Right renal pelvis (tissue), 4 donors: Measurements from ENCODE around the gene PPFIA1. TPM values are rescaled to one million over a fixed set of nuclear protein-coding genes. Genes with fewer than 3 reads are reported as not detected.
"Not testable (repeated sequence)": the region's sequence is repeated elsewhere in the genome, so short reads cannot be mapped to it uniquely, and the experiment has no call there.

ENCODE experiments used
- DNase-seq, 4 donors: peaks; one replicate each; pipeline ENCODE4 v3.0.0-alpha.2; 2013; ENCODE audit warnings: low read depth in 4 of 4, low spot score in 3 of 4, missing footprints in 1 of 4
- polyA plus RNA-seq, 4 donors: library from polyadenylated mRNA; unstranded; fragments of 120-200 nt; gene quantifications; one replicate each; pipeline ENCODE4 v1.2.1, GENCODE V29; 2013; ENCODE audit not compliant: insufficient read length in 4 of 4

Gene PPFIA1
- polyA plus RNA-seq, 4 donors = 44.3 to 52.5 (median 49.2) TPM

DNA sequence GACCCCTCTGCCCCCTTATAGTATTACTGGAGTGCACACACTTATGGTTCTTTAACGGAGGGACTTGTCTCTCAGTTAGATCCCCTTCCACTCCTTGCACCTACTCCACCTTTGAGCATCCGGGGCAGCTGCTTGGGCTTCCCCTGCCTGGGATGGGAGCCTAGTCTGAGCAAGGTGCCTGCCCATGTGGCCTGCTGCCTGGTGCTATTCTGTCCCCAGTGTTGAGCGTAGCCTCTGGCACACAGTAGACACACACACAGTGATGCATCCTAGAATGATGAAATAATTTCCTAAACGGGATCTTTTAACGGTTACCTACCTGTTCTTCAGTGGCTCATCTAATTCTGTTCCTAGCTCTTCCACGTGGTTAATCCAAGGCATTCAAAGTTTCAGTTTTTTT lies 22.4 kb downstream of the PPFIA1 start:
- DNase-seq = no peak

DNA sequence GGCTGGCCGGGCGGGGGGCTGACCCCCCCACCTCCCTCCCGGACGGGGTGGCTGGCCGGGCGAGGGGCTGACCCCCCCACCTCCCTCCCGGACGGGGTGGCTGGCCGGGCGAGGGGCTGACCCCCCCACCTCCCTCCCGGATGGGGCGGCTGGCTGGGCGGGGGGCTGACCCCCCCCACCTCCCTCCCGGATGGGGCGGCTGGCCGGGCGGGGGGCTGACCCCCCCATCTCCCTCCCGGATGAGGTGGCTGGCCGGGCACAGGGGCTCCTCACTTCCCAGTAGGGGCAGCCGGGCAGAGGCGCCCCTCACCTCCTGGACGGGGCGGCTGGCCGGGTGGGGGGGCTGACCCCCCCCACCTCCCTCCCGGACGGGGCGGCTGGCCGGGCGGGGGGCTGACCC lies 24.7 kb downstream of the PPFIA1 start:
- not testable (repeated sequence) for DNase-seq

DNA sequence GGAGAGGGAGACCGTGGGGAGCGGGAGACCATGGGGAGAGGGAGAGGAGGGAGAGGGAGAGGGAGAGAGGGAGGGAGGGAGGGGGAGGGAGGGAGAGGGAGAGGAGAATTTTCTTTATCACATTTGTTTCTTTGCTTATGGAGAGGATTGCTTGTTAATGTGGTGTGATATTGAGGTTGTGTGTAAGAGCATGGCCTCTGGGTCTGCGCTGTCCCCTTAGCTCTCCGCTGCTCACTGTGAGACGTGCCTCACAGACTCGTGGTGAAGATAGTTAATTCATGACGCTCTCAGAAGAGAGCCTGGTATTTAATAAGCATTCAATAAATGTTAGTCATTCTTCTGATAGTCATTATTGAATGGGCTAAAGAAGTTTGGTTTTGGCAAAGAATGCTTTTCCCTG lies 26.2 kb downstream of the PPFIA1 start:
- DNase-seq = no peak

DNA sequence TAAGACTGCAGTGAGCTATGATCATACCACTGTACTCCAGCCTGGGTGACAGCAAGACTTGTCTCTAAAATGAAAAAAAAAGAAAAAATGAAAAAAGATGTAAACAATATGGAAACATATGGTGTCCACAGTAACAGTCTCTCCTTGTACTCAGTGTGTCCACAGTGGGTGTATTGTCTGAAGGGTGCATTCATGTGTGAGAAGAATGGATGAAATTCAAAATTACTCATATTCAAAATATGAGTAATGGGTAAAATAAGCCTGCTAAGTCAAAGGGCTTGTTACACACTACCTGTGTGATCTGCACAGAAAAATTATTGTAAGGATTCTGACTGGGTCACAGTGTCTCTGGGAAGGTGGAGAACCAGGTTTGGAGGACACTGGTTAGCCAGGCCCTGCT lies 26.9 kb downstream of the PPFIA1 start:
- no peak for DNase-seq

DNA sequence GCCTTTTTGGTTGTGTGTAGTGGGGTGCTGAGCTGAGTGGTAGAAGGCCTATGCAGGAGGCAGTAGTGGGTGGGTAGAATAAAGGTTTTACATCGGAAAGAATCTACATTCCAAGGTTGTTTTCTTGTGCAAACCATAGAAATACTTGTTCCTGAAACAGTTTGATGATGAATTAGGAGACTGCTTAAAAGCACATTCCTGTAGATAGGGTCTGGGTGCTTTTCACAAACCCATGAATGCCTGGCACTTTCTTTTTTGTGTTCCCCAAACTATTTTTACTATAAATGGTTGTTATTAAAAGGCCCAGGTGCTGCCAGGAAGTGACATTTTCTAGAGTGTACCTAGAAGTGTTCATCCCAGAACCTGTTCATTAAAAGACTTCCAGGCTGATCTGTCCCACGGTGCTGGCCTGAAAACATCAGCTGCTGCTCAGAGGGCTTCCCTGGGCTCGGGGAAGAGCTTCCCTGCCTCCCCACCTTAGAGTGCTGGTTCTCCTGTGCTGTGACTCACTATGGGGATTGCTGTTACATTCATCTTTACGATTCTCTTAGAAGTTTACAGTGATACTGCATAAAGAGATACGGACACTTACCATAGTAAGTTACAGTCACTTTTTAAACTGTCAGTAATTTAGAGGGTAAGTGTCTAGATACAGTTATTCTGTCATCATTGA lies 27.9 kb downstream of the PPFIA1 start:
- no peak for DNase-seq

DNA sequence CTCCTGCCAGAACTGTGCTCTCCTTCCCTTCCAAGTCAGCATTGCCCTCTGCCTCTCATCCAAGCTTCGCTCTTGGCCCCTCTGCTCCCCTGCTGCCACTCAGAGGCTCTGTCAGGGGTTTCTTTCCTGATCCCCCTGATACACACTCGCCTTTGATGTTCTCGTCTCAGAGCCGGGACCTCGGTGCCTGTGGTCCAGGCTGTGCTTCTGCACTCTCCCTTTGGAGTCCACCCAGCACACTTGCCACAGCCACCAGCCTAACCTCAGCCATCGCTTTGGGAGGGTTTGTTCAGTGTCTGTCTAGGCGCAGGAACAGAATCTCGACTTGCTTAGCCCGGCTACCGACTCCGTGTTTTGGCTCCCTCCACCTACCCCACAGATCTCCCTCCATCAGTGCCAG lies 29.1 kb downstream of the PPFIA1 start:
- DNase-seq = no peak

DNA sequence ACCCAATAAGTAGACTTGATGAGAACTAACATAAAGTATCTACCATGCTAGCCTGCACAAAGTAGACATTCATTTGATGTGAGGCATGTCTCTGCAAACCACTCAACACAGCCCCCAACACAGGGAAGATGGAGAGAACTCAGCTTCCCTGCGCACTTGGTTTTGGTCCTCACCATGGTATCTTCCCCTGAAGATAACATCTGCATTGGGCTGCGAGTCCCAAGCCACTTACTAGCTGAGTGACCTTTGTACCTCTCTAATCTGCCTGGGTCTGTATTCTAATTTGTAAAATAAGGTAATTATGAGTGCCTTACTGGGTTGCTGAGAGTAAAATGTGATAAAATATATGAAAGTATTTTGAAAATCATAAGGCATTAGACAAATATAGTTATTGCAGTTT lies 30.7 kb downstream of the PPFIA1 start:
- DNase-seq = no peak

DNA sequence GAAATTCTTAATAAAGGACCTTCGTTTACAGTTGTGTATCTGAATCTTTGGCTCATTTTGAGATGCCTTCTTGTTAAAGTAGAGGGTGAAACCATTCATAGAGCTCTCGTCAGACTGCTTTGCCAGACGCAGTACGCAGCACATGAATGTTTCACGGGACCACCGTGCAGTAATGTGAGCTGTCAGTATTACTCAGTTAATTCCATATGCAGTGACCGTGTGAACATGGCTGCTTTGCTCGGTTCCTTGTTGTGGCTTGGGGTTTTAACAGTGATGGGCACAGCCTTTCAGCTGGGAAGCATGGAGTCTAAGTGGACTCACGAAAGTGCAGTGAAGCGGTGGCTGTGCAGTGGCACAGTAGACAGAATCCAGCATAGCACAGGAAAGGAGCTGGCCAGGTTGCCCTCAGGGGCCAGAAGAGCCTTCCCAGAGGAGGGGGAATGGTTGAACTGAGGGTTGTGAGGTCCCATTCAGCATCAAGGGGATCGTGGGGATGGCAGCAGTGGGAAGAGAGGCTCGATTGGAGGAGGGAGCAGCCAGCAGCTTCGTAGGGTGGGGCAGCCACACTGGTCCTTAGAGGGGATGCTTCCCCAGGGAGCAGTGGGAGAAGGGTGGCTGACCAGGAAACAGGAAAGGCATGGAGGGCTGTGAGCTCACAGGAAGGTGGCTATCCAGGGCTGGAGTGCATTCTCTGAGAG lies 31.4 kb downstream of the PPFIA1 start:
- no peak for DNase-seq

DNA sequence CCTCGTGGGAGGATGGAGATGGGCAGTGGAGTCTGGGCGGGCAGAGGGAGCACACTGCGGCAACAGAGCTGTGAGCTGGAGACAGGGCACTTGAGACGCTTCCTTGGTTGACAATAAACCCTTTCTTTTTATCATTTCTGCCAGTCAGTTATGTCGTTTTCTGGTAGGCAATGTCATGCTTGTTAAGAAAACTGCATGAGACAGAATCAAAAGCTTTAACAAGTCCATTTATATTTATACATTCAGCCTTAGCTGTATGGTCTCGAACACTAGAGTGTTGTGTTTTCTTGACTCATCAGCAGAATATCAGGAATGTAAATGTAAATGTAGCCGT lies 31.9 kb downstream of the PPFIA1 start:
- DNase-seq = no peak

DNA sequence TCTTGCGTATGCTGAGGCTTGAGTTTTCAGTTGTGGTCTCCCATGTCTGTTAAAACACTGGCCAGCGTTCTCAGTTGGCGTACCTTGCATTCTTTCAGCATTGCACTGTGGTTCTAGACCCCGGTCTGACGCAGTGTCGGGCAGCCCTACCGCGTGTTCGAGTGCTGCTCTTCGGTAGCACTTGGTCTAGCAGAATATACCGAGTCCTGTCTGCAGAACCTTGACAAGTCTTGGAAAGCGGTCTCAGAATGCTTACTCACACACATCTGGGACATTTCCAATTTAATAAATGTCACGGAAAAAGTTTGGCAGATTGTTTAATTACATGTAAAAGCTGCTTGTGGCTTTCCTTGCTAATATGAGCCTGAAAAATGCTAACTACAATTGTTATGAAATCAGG lies 32.6 kb downstream of the PPFIA1 start:
- DNase-seq = no peak

DNA sequence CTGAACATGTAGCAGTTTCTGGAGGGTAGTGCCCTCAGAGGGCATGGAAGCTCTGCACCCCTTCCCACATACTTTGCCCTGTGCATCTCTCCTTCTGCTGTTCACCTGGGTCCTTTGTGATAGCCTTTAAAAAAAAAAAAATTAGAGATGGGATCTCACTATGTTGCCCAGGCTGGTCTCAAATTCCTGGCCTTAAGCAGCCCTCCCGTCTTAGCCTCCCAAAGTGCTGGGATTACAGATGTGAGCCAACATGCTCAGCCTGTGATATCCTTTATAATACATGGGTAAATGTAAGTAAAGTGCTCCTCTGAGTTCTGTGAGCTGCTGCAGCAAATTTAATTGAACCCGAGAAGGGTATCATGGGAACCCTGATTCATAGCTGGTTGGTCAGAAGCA lies 33.7 kb downstream of the PPFIA1 start:
- DNase-seq = no peak

DNA sequence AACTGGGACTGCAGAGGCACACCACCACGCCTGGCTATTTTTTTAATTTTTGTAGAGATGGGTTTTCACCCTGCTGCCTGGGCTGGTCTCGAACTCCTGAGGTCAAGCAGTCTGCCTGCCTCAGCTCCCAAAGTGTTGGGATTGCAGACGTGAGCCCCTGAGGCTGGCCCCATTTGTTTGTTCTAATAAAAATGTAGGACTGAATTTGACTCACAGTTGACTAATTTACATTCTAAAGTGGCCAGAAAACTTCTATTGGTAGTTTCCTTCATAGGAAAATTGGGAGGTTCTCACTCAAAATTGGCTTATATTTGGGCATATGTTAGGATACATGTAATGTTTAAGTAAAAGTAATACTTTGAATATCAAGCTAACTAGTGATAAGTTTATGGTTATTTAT lies 35.0 kb downstream of the PPFIA1 start:
- no peak for DNase-seq

DNA sequence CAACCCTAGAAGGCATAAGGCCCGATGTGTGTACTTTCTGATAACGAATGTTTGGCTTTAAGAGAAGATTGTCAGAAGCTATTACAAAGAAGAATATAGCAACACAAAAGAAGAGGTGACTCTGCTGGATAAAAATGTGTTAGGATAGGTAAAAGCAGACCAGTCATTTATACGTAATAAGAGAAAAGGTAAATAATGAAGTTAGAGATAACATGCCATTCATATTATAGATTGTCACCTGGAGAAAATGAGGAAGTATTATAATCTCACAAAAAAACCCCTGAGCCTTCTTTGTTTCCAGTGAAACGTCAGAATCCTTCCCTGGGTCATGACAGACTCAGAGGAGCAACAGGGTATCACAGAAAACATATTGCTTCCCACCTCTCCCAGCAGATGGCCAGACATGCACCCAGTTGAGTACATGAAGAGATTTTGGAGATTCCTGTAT lies 36.1 kb downstream of the PPFIA1 start:
- DNase-seq = no peak

DNA sequence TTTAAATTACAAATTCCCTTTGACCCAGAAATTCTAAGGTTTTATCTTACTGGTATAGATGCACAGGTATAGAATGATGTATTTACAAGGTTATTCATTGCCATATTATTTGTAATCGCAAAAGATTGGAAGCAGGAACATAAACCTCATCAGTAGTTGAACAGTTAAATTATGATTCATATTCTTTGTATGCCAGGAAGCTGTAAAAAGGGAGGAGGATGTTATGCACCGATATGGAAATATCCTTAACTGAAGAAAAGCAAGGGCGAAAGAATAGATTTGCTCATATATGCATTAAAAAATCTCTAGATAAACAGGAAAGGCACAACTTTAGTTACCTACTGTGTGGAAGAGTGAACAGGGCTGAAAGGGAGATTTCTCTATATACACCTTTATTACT lies 36.7 kb downstream of the PPFIA1 start:
- no peak for DNase-seq

DNA sequence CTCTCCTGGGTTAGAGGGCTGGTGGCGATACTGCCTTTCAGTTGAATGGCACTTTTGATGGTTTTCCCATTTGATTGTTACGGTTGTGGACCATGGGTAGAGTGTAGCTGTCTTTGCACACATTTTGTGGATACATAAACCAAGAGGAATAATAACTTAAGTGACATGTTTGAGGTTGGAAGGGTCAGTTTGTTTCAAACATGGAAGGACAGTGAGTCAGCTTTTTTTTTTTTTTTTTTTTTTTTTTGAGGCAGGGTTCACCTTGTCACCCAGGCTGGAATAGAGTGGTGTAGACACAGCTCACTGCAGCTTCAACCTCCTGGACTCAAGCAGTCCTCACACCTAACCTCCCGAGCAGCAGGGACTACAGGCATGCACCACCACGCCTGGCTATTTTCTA lies 41.1 kb downstream of the PPFIA1 start:
- DNase-seq = no peak

DNA sequence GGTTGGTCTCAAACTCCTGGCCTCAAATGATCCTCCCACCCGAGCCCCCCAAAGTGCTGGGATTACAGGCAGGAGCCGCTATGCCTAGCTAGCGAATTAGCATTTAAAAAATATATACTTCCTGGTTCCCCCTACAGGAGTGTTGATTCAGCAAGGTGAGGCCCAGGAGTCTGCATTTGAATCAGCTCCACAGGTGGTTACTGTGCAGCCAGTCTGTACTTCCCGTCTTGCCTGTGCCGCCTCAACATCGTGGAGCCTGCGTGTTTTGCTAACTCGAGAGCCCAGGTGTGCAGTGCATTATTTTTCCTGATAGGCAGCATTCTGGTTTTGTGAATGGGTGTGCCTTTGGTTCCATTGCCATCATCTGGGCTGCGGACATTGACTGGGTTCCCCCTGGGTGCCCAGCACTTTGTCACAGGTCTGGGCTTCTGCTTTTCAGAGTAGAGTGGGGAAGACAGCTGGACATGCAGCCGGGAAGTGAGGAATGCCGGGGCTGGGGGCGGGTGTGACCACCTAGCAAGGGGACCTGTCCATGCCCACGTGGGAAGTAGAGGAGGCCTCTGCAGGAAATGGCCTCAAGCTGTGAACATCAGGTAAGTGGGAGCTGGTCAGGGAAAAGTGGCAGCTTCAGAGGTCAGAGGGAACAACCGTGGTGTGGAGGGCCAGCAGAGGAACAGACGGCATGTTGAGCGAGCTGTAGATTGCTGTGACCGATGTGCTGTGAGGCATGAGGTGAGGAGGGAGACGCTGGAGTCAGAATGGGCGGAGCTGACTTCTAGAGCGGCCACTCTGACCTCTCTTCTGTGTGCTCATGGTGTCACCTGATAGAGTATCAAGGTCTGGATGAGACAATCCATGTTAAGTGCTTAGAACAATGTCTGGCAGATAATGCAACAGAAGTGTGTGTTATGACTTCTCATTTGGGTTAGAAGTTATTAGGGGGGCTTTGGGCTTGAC lies 42.2 kb downstream of the PPFIA1 start:
- DNase-seq = no peak

DNA sequence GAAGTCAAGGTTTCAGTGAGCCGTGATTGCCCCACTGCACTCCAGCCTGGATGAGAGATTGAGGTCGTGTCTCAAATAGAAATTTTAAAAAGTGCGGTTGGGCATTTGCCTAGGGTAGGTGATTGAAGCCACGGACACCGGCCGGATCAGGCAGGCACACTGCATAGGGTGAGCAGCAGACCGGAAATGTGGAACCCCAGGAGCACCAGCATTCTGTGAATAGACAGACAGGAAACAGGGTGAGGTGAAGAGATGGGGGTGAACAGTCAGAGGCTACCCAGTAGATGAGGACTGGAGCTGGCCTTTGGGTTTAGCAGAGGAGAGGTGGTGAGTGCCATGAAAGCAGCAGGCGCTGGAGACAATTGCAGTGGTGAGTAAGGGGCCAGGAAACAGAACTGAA lies 43.5 kb downstream of the PPFIA1 start:
- DNase-seq = no peak

DNA sequence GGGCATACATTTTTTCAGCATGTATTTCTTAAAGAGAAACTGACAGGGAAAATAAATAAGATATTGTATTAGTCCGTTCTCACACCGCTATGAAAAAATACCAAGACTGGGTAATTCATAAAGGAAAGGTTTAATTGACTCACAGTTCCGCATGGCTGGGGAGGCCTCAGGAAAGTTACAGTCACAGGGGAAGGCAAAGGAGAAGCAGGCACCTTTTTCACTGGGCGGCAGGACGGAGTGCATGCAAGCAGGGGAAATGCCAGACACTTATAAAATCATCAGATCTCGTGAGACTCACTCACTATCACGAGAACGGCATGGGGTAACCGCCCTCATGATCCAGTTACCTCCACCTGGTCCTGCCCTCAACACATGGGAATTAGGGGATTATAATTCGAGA lies 44.2 kb downstream of the PPFIA1 start:
- DNase-seq = no peak

DNA sequence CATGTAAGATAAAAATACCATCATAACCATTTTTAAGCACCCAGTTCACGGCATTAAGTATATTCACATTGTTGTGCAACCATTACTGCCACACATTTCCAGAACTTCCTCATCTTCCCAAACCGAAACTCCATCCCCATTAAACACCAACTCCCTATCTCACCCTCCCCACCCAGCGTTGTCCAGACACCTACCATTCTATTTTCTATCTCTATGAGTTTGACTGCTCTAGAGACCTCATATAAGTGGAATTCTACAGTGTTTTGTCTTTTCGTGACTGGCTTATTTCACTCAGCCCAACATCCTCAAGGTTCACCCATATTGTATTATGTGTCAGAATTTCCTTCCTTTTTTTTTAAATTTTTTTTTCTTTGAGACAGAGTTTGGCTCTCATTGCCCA lies 45.2 kb downstream of the PPFIA1 start:
- no peak for DNase-seq

DNA sequence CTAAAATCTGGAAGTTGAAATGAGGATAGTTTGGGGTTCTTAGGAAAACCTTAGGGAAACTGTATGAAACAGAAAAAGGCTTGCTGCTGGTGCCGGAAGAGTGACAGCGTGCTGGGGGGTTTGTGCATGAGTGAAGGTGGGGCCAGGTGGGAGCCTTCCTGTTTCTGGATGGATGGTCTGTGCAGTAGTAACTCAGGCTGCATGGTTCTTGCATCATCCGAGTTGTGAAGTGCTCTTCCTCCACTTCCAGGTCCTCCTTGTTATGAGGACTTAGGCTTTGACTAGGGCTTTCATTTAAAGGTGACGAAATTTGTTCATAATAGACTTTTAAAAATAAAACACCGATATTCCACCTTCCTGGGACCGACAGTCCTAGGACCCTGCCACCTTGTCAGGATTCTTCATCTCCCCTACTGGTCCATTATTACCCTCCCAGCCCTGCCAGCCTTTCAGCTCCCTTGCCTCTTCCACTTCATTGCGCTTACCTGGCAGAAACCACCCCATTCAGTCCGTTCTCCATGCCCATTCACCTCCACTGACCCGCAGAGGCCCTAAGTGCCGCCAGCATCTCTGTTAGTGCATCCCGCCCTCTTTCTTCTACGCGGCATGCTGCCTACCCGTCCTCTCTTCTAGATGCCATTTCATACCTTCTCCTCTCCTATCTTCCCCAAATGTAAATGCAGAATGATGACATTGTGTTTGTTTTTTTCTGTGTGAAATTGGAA lies 47.3 kb downstream of the PPFIA1 start:
- no peak for DNase-seq
